MCF 10A (cell line): ENCODE measurements around the gene TECPR2. TPM values are rescaled to one million over a fixed set of nuclear protein-coding genes. Genes with fewer than 3 reads are reported as not detected.
A peak's percentile ranks its signal among the peaks of the same experiment; 100 is the strongest.

Experiments
- BruUV-seq: library from RNA; stranded (reverse); fragments of 400-500 nt; replicated peaks from 2 replicates; lab custom pipeline; 2021; lab: Mats Ljungman, UMichigan
- CTCF ChIA-PET: fragments of 300-600 bp; sonication (Branson Sonifier 250); formaldehyde crosslinking; extraction: SDS; loops from one replicate; lab custom pipeline; 2021; ENCODE audit warnings: antibody characterized with exemption, inconsistent platforms; lab: Yijun Ruan, JAX
- POLR2A ChIA-PET: fragments of 300-600, 350-650 bp; sonication (Branson Sonifier 250); formaldehyde crosslinking; extraction: SDS; loops from one replicate; lab custom pipeline; 2020; ENCODE audit warnings: antibody characterized with exemption, inconsistent platforms; lab: Yijun Ruan, JAX
- DNase-seq: peaks from one replicate; pipeline ENCODE4 v3.0.0-alpha.2; 2018; ENCODE audit not compliant: unreplicated experiment
- H3K27ac Mint-ChIP-seq: one replicate; pipeline ENCODE4 v1.8.0; 2022; ENCODE audit warnings: mild to moderate bottlenecking, low read depth, mixed read lengths; ENCODE audit not compliant: unreplicated experiment
- H3K27me3 Mint-ChIP-seq: one replicate; pipeline ENCODE4 v1.8.0; 2022; ENCODE audit warnings: mixed read lengths; ENCODE audit not compliant: insufficient read depth, unreplicated experiment
- H3K36me3 Mint-ChIP-seq: one replicate; pipeline ENCODE4 v1.8.0; 2022; ENCODE audit warnings: mild to moderate bottlenecking, moderate library complexity, mixed read lengths; ENCODE audit not compliant: insufficient read depth, unreplicated experiment
- H3K4me1 Mint-ChIP-seq: one replicate; pipeline ENCODE4 v1.8.0; 2022; ENCODE audit warnings: mixed read lengths; ENCODE audit not compliant: insufficient read depth, unreplicated experiment
- H3K4me3 Mint-ChIP-seq: one replicate; pipeline ENCODE4 v1.8.0; 2022; ENCODE audit warnings: mild to moderate bottlenecking, moderate library complexity, mixed read lengths; ENCODE audit not compliant: unreplicated experiment
- H3K9me3 Mint-ChIP-seq: one replicate; pipeline ENCODE4 v1.8.0; 2022; ENCODE audit warnings: mixed read lengths; ENCODE audit not compliant: unreplicated experiment
- CTCF ChIP-seq: fragments of 200-600 bp; IDR thresholded peaks from one replicate; pipeline ENCODE4 v1.8.0; 2022; ENCODE audit warnings: antibody characterized with exemption, mild to moderate bottlenecking; ENCODE audit not compliant: unreplicated experiment
- intact Hi-C: fragments of 100-400 bp; cut with micrococcal nuclease; formaldehyde crosslinking; loops from 2 replicates; pipeline ENCODE4 v1.14.1; 2022
- total RNA-seq: library from RNA; stranded (reverse); gene quantifications from 2 replicates; pipeline ENCODE4 v1.2.3, GENCODE V29; 2022

TECPR2 gene
- total RNA-seq, 1 experiment from 2014 or later: 18.4 TPM

- Mint-ChIP-seq H3K4me3 (no peak overlapping the region), H3K27me3 (no peaks in the 10 kb centered on the region), H3K4me1 (peaks cover 5% of the 10 kb centered on the region), H3K27ac (no peak overlapping the region), H3K9me3 (no peaks in the 10 kb centered on the region), H3K36me3 (no peaks in the 10 kb centered on the region)
- no TSS peak for BruUV-seq
- ChIA-PET POLR2A (no interaction called here), CTCF (interaction anchor here (0.6 to 3.6 kb wide), 3 partner anchors 11 to 84 kb away, joined by 4 to 53 read pairs (median 10); no protein-coding TSS in a partner anchor)
- no peak for TF ChIP-seq CTCF
- DNase-seq: no peak
- intact Hi-C loops: no loop called here
Measured at GRCh38 chr14:102513899-102514772, 151.4 kb downstream of the TECPR2 start.

GRCh38 chr14:102514987-102515733 is 152.4 kb downstream of the TECPR2 start:
- Mint-ChIP-seq H3K4me3 (no peak overlapping the region), H3K27ac (no peak overlapping the region), H3K27me3 (no peaks in the 10 kb centered on the region), H3K36me3 (no peaks in the 10 kb centered on the region), H3K9me3 (no peaks in the 10 kb centered on the region), H3K4me1 (peaks cover 5% of the 10 kb centered on the region)
- CTCF ChIA-PET: interaction anchor here (0.6 to 3.6 kb wide), 8 partner anchors 10 to 185 kb away, joined by 3 to 53 read pairs (median 5); no protein-coding TSS in a partner anchor
- POLR2A ChIA-PET: interaction anchor here (0.6 to 1.2 kb wide), 3 partner anchors 15 to 79 kb away, joined by 3 to 6 read pairs (median 4); no protein-coding TSS in a partner anchor
- no TSS peak for BruUV-seq
- TF ChIP-seq CTCF: no peak
- intact Hi-C loops: no loop called here
- DNase-seq: no peak

GRCh38 chr14:102516531-102517391 is 154.0 kb downstream of the TECPR2 start:
- intact Hi-C loops: loop anchor here (1.0 kb wide), 1 partner anchor 78 kb away; no protein-coding TSS in a partner anchor
- Mint-ChIP-seq H3K9me3 (no peaks in the 10 kb centered on the region), H3K4me3 (peak overlapping the region; percentile 76), H3K27ac (peak overlapping the region; percentile 63), H3K27me3 (no peaks in the 10 kb centered on the region), H3K36me3 (no peaks in the 10 kb centered on the region), H3K4me1 (peaks cover 5% of the 10 kb centered on the region)
- no TSS peak for BruUV-seq
- peak; percentile 95 for TF ChIP-seq CTCF
- CTCF ChIA-PET: interaction anchor here (0.6 to 3.9 kb wide), 14 partner anchors 8 to 201 kb away, joined by 3 to 53 read pairs (median 4); no protein-coding TSS in a partner anchor
- peak; percentile 23 for DNase-seq
- POLR2A ChIA-PET: interaction anchor here (0.6 to 1.3 kb wide), 4 partner anchors 8 to 80 kb away, joined by 3 to 6 read pairs (median 4); no protein-coding TSS in a partner anchor
